Measurements from ENCODE around the gene CDKN2A.

GRCh38 chr9:21933865-21934264 is 60.3 kb downstream of the CDKN2A start:
- TF ChIP-seq POLR2H (tag; IDR thresholded peaks at IDR 0.05; ENCODE audit: low read depth): no peak
- TF ChIP-seq, protein P1, sequence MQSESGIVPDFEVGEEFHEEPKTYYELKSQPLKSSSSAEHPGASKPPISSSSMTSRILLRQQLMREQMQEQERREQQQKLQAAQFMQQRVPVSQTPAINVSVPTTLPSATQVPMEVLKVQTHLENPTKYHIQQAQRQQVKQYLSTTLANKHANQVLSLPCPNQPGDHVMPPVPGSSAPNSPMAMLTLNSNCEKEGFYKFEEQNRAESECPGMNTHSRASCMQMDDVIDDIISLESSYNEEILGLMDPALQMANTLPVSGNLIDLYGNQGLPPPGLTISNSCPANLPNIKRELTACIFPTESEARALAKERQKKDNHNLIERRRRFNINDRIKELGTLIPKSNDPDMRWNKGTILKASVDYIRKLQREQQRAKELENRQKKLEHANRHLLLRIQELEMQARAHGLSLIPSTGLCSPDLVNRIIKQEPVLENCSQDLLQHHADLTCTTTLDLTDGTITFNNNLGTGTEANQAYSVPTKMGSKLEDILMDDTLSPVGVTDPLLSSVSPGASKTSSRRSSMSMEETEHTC (IDR thresholded peaks at IDR 0.05): no peak

Measured in K562 (cell line).